ENCODE results near the gene IMP3. TPM values are rescaled to one million over a fixed set of nuclear protein-coding genes. Genes with fewer than 3 reads are reported as not detected.
"Not testable (repeated sequence)": the region's sequence is repeated elsewhere in the genome, so short reads cannot be mapped to it uniquely, and the experiment has no call there.

The IMP3 gene, protein sequence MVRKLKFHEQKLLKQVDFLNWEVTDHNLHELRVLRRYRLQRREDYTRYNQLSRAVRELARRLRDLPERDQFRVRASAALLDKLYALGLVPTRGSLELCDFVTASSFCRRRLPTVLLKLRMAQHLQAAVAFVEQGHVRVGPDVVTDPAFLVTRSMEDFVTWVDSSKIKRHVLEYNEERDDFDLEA
- polyA plus RNA-seq (ENCODE audit: insufficient read length in 4 of 4), result 10 to 100 TPM; 52.1 to 61.0 (median 55.2) TPM

DNA sequence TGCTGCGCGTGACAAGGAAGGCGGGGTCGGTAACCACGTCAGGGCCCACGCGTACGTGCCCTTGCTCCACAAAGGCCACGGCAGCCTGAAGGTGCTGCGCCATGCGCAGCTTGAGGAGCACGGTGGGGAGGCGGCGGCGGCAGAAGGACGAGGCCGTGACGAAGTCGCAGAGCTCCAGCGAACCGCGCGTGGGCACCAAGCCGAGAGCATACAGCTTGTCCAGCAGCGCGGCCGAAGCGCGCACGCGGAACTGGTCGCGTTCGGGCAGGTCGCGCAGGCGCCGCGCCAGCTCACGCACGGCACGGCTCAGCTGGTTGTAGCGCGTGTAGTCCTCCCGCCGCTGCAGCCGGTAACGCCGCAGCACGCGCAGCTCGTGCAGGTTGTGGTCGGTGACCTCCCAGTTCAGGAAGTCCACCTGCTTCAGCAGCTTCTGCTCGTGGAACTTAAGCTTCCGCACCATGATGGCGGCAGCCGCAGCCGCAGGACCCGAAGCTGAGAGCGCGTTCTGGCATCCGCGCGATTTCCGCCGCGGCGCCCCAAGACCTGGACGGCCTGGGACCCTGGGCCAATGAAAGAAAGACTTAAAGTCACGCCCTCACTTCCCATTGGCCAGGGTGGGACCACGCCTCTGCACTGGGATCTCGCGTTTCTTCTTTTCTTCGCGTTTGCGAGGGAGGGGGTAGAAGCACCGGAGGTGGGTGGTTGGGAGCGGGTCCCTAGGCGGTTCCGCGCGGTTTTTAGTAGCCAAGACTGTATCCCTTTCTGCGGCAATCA, at the start of gene IMP3:
TSS of gene IMP3 (minus strand) at position 516 of the 774 bp plus-strand sequence. CDS start at position 460, 56 bp downstream.
- peak; percentile 88 to 97 (median 96) for DNase-seq (ENCODE audit: low read depth in 4 of 4, low spot score in 3 of 4)

DNA sequence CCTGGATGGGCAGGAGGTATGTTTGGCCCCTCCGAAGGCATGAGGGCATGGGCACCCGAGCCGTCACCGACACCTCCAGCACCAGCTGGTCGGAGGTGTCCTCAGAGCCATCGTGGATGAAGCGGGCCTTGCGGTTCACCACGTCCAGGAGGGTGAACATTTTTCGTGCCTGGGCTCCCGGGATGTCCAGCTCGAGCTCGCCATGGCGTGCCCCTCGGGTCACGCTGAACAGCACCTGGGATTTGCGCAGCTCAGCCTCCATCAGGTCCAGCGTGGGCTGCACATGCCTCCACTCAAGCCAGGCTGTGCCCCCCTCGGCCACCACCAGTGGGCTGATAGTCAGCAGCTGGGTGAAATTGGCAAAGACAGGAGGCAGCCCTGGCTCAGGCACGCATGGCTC, 49.4 kb upstream of the IMP3 start:
- DNase-seq (ENCODE audit: low read depth in 4 of 4, low spot score in 3 of 4), result not testable (repeated sequence)

DNA sequence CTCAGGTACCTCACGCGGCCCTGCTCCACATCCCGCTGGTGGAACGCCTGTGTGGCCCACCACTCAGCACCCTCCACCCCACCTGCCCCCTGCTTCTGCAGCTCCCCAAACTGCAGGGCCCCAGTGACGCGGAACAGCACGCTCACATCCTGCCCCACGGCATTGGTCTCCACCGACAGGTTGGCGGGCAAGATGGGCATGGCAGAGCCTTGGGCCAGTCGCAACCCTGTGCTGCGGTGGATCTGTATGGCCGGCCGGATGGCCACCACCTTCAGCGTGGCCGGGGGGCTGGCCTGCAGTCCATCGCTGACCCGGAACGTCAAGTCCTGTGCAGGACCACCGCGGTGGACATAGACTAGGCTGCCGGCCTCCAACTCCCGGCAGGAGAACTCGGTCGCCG, 48.8 kb upstream of the IMP3 start:
- DNase-seq (ENCODE audit: low read depth in 4 of 4, low spot score in 3 of 4), result no peak

DNA sequence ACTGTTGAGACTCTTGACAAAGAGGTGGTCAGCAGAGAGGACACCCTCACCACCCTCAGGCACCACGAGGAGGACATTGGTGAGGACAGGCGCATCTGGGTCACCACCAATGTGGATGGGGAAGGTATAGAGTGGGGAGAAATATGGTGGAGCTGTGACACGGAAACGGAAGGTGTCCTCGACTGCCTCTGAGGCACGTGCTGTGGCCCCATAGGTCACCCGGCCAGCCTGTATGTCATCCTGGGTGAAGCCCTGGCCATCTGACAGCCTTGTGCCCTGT, 48.2 kb upstream of the IMP3 start:
- DNase-seq (ENCODE audit: low read depth in 4 of 4, low spot score in 3 of 4), result no peak

DNA sequence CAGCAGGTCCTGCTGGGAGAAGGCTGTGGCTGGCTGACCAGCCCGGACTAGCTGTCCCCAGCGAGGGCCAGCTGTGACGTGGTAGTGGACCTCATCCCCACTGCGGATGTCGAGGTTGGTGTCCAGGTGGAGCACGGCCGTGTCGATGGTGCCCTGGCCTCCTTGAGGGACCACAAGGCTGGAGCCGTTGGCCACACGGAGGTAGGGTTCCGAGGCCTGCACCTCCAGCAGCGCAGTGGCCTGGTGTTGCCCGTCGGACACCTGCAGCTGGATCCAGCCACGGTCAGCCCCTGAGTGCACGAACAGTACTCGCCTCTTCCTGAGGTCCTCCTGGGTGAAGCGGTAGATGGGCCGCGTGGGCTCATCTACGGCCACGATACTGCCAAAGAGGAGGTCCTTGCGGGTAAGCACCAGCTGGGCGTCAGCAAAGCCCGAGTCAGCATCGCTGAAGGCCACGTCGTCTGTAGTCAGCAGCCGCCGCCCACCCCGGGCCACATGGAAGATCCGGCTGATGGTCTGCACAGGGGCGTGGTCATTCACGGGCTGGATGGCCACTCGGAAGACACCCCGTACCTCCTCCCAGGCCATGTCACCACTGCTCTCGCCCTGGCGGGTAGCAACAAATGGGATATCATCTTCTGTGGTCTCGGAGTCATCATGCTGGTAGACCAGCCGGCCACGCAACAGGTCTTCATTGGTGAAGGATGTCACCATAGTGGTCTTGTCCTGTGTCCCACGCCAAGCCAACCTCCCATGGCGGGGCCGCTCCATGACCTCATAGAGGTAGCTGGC, 47.7 kb upstream of the IMP3 start:
- no peak for DNase-seq (ENCODE audit: low read depth in 4 of 4, low spot score in 3 of 4)

DNA sequence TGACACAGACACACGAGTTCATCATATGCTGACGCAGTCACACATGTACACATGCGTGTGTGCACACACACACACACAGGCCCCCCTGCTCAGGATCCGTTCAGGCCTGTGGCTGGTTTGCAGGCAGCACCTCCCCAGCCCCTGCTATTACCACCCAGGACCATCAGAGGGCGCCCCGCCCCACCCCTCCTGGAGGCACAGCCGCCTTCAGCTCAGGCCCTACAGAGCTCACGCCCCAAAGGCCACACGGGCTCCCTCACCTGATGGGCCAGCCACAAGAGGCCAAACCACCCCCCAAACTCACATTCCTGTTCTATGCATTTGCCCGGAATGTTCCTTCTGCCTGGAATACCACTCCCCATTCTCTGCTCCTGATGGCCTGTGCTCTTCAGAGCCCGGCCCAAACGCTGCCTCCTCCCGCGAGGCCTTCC, 46.2 kb upstream of the IMP3 start:
- DNase-seq (ENCODE audit: low read depth in 4 of 4, low spot score in 3 of 4), result not testable (repeated sequence)

DNA sequence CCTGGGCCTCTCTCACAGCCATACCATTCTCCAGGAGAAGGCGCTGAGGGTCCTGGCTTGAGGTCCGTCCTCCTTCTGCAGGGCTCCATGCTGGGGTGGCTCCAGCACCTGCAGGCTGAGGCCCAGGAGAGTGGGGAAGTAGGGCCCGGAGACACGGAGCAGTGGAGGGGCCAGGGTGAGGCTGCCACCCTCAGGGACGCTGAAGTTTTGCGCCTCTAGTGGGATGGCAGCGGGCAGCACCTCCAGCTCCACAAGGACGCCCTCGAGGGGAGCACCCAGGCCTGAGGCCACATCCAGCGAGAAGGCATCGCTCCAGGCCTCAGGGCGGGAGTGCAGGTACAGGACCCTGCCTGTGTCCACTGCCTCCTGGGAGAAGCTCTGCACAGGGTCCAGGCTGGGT, 45.2 kb upstream of the IMP3 start:
- DNase-seq (ENCODE audit: low read depth in 4 of 4, low spot score in 3 of 4), result no peak

DNA sequence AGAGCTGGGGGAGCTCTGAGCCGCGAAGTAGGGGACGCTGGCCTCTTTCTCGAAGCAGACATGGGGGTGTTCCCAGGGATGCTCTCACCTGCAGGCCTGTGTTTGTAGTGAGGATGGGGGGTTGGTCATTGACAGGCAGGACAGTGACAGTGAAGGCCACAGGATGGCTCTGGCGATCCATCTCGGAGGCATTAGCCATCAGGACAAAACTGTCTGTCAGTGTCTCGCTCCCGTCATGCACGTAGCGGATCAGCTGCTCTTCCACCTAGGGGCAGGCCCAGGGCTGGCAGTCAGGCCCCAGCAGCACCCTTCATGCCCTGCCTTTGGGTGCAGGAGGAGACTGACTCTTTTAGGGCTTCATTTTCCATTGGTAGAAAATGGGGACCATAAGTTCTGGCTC, 44.6 kb upstream of the IMP3 start:
- no peak for DNase-seq (ENCODE audit: low read depth in 4 of 4, low spot score in 3 of 4)

DNA sequence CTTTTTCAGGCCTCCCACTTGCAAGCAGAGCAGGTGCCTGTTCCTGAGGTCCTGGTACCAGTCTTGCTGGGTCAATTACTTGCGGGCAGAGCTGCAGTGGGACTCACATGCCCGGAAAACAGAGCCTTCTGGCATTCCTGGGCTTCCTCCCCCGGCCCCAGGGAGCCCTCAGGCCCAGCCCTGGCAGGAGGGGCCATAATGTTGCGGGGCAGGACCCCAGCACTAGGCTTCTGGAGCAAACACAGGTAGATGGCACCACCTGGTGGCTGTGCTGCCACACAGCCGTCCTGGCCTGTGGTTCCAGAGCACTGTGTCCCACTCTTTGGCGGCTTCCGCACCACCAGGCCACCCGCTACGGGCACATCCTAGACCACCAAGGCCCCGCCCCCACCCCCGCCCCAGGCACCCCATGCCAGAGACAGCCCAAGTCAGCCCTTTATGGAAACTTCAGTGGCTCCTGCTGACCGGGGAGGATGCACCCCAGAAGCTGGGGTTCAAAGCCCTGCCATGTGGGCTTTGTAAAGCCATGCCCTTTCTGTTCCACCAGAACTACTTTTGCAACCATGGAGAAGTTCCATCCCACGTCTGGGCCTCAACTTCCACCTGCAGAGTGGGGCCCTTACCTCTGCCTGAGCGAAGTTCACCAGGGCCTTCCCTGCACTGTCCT, 43.8 kb upstream of the IMP3 start:
- DNase-seq (ENCODE audit: low read depth in 4 of 4, low spot score in 3 of 4), result not testable (repeated sequence)

DNA sequence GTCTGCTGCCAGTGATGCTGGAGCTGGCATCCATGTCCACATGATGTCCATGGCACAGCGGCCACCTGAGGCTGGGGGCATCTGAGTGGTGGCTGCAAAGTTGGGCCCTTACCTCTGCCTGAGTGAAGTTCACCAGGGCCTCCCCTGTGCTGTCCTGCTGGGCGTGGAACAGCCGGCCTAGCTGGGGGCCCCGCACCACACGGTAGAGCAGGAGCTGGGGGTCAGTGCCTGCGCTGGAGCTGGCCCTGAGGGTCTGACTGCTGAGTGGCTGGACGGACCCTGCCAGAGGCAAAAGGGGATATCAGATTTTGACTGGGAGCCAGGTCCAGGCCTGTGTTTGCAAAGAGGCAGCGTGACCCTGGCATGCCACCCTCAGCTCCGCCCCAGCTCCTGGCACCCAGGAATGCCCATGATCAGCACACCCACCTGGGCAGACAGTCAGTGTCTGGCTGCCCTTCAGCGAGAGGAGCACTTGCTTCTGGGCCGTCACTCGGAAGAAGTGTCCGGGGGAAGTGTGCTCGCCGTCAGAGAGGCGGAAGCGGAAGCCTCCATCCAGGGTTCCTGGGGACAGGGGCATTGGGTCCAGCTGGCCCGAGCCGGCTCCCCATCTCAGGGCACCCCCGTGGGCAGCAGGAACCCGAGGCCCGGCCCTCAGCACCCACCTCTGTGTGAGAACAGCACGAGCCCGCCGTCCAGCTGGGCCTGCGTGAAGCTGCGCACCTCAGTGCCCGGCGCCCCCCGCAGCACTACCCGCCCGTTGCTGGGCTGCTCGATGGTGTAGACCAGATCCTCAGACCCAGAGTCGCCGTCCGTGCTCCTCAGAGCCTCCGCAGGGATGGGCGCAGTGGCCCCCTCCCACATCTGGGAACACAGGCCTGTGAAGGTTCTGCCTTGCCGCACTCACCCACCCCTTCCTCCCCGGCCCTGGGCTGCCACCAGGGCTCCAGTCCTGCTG, 42.4 kb upstream of the IMP3 start:
- no peak for DNase-seq (ENCODE audit: low read depth in 4 of 4, low spot score in 3 of 4)

DNA sequence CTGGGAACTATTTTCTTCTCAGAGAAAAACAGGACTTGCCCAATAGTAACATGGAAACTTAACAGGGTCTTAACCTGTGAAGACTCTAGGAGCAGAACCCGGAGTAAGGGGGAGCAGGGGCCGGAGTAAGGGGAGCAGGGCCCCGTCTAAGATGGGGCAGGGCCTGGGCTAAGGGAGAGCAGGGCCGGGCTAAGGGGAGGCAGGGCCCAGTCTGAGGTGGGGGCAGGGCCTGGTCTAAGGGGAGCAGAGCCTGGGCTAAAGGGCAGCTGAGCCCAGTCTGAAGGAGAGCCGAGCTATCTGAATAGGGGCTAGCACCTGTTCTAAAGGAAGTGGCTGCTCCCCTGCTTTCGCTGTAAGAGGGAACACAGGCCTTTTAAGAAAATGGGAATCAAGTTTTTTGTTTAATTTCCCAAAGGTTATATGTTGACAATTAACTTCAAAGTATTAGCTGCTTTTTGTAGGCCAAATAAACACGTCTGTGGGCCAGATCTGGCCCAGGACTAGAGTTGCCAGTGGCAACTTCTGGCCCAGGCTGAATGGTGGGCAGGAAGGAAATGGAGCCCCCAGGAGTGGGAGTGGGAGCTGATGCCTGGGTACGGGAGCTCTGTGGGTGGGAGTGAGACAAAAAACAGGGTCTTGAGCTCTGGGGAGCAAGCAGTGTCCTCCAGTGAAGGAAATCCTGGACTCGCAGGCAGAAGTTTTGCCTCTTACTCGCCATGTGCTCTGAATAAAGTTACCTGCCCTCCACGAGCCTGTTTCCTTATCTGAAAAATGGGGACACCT, 40.2 kb upstream of the IMP3 start:
- no peak for DNase-seq (ENCODE audit: low read depth in 4 of 4, low spot score in 3 of 4)

DNA sequence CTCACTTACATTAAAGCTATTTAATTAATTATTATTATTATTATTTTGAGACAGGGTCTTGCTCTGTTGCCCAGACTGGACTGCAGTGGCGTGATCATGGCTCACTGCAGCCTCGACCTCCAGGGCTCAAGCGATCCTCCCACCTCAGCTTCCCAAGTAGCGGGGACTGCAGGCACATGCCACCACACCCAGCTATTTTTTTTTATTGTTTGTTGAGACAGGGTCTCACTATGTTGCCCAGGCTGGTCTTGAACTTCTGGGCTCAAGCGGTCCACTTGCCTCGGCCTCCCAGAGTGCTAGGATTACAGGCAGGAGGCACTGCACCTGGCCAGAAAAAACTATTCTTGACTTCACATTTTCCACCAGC, 38.3 kb upstream of the IMP3 start:
- DNase-seq (ENCODE audit: low read depth in 4 of 4, low spot score in 3 of 4), result not testable (repeated sequence)

DNA sequence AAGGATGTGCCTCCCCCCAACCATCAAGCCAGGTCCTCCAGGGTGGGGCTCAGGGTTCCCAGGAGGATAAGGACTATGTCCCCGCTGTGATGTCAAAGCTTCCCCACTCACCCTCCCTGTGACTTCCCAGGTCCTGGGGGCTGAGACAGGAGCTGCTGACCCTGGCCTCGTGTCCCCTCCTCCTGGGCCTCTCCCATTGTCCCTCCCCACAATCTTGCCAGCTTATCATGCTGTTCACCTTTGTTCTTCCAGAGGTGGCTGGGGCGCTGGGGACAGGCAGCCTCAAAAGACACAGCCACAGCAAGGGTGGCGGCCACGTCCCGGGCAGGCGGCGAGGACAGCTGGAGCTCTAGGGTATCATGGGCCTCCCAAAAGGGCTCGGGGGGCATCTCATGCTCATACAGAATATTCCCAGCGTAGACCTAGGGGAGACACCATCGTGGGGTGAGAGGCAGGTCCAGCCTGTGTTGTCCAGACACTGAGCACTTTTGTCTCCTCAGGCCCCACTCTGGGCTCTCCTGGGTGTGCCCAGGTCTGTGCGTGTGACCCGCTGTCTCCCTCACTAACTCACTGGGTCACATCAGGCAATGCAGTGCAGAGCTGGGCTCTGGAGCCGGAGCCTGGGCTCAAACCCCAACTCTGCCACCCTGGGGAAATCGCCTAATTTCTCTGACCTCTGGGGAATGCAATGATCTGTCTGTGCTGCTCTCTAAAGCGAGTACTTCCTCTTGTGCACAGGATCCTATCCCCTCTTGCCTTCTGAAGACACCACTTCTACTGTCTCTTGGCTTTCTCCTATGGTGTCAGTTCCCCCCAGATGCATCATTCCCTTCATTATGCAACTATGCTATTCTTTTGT, 37.7 kb upstream of the IMP3 start:
- DNase-seq (ENCODE audit: low read depth in 4 of 4, low spot score in 3 of 4), result no peak

DNA sequence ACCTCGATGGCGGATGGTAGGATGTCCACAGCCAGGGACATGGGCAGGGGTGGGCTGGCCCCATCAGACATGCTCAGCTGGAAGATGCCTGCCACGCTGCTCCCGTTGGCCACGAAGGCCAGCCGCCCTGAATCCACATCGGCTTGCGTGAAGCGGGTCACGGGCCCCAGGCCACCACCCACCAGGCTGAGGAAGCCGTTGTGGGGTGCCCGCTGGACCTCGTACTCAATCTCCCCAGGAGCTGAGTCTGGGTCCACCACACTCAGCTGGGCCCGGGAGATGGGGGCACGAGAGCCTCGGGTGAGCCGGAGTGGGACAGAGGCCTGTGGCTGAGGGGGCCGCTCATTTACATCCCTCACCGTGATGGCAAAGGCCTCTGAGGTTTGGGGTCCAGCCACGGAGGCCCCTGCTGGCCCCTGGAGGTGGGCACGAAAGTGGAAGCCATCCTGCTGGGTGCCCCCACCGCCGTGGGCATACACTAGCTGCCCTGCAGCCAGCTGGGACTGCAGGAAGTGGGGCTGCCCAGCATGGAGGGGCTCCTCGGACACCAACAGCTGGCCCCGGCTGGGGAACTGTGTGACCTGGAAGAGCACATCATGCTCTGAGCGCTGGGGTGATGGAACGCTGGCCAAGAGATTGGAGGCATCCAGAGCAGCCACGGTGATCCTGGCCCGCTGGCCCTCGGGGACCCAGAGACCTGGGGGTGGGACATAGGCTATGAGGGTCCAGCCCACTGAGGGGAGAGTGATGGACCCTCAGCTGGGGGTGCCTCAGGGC, 36.9 kb upstream of the IMP3 start:
- DNase-seq (ENCODE audit: low read depth in 4 of 4, low spot score in 3 of 4), result no peak

DNA sequence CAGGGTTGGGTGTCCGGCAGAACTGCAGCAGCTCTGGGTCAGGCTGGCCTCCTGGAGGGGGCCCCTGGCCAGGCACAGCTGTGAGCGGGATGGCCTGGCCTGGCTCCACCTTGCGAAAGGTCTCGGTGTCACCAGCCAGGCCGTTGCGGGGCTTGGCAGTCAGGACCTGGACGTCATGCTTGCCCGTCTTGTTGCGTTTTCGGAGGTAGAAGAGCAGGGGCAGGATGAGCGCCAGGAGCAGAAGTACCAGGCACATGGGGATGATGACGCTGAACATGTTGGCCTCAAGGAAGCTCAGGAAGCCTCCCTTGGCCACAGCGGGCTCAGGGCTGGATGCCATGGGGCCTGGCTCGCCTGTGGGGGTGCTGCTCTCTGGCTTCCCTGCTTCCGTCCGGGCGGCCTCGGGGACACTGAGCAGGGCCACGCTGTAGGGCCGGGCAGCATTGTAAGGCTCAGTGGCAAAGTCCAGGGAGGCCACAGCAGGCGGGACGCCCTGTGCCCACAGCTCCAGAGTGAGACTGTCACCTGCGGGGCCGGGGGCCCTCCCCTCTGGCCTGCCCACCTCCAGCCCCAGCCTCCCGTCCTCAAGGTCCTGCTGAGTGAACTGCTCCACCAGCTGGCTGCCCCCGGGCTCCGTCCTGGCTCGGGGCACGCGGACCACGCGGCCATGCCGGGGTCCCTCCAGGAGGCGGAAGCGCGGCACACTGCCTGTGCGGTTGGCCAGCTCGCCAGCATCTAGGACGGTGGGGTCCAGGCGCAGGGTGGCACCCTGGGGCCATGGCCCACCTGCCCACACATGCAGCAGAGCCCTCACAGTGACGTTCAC, 35.8 kb upstream of the IMP3 start:
- DNase-seq (ENCODE audit: low read depth in 4 of 4, low spot score in 3 of 4), result no peak

DNA sequence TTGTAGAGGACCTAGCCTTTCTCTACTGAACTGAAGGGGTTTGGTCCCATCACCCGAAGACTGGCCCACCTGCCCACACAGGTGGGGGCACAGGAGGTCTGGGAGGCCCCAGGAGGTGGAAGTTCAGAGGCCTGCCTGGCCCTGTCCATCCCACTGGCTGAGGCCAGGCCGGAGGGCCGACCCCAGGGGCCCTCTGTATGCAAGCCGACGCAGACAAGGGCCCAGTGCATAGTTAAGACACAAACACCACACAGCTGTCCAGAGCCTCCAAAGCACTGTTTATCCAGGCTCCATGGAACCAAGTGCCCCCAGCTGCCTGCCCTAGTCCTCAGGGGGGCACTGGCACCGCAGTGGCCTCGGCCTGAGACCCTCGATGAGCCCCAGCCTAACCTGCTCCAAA, 34.3 kb upstream of the IMP3 start:
- DNase-seq (ENCODE audit: low read depth in 4 of 4, low spot score in 3 of 4), result no peak
